Right atrium auricular region (tissue), 2 donors: ENCODE results near the gene EPN2. TPM values are rescaled to one million over a fixed set of nuclear protein-coding genes. Genes with fewer than 3 reads are reported as not detected.
A peak's percentile ranks its signal among the peaks of the same experiment; 100 is the strongest.

ENCODE experiments used
- DNase-seq: peaks from one replicate; pipeline ENCODE4 v3.0.0-alpha.2; 2019; ENCODE audit warnings: low spot score
- H3K27ac ChIP-seq, 2 donors: fragments of 200-600 bp; sonication (generic); 1 replicate in 1 of 2; 2 replicates in 1 of 2; pipeline ENCODE4 v1.5.1; 2016 to 2019
- H3K27me3 ChIP-seq, 2 donors: fragments of 200-600 bp; sonication (generic); one replicate each; pipeline versions ENCODE4 v1.5.1 to v1.6.0; 2017 to 2019
- H3K36me3 ChIP-seq: fragments of 200-600 bp; sonication (generic); one replicate; pipeline ENCODE4 v1.5.1; 2016
- H3K4me1 ChIP-seq, 2 donors: fragments of 200-600 bp; sonication (generic); one replicate each; pipeline versions ENCODE4 v1.5.1 to v1.6.0; 2017 to 2019
- H3K4me3 ChIP-seq, 2 donors: fragments of 200-600 bp; sonication (generic); 1 replicate in 1 of 2; 2 replicates in 1 of 2; pipeline ENCODE4 v1.5.1; 2017 to 2019; ENCODE audit warnings: mild to moderate bottlenecking in 1 of 2, moderate library complexity in 1 of 2
- H3K9me3 ChIP-seq, 2 donors: fragments of 200-600 bp; sonication (generic); one replicate each; pipeline ENCODE4 v1.5.1; 2019
- total RNA-seq, 2 donors: library from RNA; depleted of rRNA; stranded (reverse); fragments of >200 nt; gene quantifications; one replicate each; pipeline ENCODE4 v1.1.0, GENCODE V29; 2016
- TF ChIP-seq, protein P1 (sequence below), 2 donors: fragments of 200-600 bp; sonication (generic); IDR thresholded peaks; one replicate each; pipeline ENCODE4 v1.5.1; 2019; ENCODE audit warnings: antibody characterized with exemption in 2 of 2

Gene EPN2
- total RNA-seq, 2 donors from 2014 or later = 68.0 to 73.1 TPM

DNA sequence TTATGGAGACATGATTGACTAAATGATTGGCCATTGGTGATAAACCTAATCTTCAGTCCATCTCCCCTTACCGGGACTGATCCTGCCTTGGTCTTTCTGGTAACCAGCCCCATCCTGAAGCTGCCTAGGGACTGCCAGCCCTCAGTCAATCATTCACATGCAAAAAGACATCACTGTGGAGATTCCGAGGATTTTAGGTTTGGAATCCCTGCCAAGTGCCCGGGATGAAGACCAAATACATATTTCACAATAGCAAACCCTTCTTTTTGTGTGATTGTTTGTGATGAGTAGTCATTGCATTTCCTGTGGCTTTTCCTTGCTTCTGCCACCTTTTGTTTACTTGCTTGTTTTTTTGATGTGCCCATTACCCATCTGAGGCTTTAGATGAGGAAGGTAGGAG is 44.0 kb downstream of the EPN2 start:
- Histone ChIP-seq H3K4me1 (peaks cover 0 to 55% of the 10 kb centered on the region in 2 donors), H3K27ac (no peak overlapping the region)
- TF ChIP-seq, protein P1, sequence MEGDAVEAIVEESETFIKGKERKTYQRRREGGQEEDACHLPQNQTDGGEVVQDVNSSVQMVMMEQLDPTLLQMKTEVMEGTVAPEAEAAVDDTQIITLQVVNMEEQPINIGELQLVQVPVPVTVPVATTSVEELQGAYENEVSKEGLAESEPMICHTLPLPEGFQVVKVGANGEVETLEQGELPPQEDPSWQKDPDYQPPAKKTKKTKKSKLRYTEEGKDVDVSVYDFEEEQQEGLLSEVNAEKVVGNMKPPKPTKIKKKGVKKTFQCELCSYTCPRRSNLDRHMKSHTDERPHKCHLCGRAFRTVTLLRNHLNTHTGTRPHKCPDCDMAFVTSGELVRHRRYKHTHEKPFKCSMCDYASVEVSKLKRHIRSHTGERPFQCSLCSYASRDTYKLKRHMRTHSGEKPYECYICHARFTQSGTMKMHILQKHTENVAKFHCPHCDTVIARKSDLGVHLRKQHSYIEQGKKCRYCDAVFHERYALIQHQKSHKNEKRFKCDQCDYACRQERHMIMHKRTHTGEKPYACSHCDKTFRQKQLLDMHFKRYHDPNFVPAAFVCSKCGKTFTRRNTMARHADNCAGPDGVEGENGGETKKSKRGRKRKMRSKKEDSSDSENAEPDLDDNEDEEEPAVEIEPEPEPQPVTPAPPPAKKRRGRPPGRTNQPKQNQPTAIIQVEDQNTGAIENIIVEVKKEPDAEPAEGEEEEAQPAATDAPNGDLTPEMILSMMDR (IDR thresholded peaks at IDR 0.05) = no peak

DNA sequence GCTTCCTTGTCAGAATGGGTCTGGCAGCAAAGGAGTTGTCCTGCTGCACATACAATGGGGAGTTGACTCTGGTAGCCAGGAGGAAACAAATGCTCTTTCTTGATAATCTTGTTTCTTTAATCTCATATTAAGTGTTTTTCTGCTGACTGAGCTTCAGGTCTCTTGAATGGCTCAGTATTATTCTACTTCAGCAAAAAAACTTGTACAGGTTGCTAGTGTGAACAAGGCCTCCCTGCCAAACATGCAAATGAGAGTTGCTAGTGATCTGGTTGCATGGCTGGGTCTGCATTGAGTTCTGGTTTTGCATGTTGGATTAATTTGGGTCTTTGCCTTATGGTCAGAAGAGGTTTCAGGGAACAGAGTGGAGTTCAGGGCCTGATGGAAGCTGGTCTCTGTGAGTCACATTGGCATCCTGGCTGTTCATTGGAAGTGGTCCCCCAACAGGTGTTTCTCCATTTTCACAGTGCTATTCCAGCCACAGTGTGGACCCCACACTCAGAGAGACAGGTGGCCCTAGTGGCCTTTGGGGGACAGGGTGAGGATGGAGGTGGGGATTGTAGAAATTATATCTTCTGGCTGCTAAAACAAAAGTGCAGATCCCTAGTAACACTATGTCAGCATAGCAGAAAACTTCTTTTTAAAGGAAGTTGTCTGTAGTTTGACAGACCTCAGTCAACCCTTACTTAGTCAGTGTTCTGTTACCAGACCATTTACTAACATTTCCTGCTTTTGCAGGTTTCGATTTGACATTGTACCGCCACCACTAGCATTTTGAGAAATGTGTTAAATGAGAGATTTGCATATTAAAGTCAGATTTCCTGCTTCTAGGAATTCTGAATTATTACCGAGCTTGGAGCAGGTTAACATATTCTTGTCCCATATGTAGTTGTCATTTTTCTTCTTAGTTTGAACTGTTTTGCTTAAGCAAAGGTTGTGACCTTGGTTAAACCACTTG is 47.1 kb downstream of the EPN2 start:
- DNase-seq = no peak
- peaks cover 0 to 70% of the 10 kb centered on the region in 2 donors for H3K4me1 ChIP-seq
- H3K4me3 ChIP-seq = no peak overlapping the region
- no peaks in the 10 kb centered on the region for H3K27me3 ChIP-seq
- TF ChIP-seq, protein P1 (IDR thresholded peaks at IDR 0.05) = no peak
- no peak overlapping the region for H3K27ac ChIP-seq
- H3K9me3 ChIP-seq = no peaks in the 10 kb centered on the region
- H3K36me3 ChIP-seq = peaks cover 19% of the 10 kb centered on the region

More for the DNA sequence above, 44.0 kb downstream of the EPN2 start:
- Histone ChIP-seq H3K4me3 (no peak overlapping the region), H3K36me3 (peaks cover 13% of the 10 kb centered on the region), H3K27me3 (no peaks in the 10 kb centered on the region), H3K9me3 (no peaks in the 10 kb centered on the region)
- DNase-seq = no peak

DNA sequence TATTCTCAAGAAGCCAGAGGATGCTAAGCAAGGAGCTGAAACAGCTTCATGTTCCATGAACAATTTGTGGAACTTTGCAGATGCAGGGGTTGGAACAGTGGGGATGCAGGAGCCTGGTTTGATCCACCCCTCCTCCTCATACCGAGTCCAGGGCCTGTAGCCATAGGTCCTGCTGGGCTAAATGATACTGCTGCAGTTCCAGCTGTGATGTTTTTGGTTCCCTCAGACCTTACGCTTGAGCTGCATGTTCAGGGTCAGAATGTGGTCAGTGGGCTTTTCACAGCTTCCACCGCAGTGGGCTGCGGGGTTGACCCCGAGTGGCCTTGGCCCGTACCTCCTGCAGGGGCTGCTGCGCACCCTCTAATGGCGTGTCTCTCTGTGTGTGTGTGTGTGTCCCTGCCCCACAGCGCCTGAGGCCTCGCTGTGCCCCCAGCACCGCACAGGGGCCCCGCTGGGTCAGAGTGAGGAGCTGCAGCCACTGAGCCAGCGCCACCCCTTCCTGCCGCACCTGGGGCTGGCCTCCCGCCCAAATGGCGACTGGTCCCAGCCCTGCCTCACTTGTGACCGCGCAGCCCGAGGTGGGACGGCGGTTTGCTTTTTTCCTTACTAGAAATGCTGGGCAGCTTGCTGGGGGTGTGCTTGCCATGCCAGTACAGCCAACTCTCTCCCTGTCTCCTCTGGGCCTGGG is 48.2 kb downstream of the EPN2 start:
- Histone ChIP-seq H3K4me1 (peaks cover 0 to 77% of the 10 kb centered on the region in 2 donors), H3K4me3 (no peak overlapping the region), H3K9me3 (no peaks in the 10 kb centered on the region), H3K27ac (peak overlapping the region in 1 of 2 donors; percentile 39), H3K27me3 (no peaks in the 10 kb centered on the region), H3K36me3 (peaks cover 19% of the 10 kb centered on the region)
- TF ChIP-seq, protein P1 (IDR thresholded peaks at IDR 0.05) = no peak
- no peak for DNase-seq

DNA sequence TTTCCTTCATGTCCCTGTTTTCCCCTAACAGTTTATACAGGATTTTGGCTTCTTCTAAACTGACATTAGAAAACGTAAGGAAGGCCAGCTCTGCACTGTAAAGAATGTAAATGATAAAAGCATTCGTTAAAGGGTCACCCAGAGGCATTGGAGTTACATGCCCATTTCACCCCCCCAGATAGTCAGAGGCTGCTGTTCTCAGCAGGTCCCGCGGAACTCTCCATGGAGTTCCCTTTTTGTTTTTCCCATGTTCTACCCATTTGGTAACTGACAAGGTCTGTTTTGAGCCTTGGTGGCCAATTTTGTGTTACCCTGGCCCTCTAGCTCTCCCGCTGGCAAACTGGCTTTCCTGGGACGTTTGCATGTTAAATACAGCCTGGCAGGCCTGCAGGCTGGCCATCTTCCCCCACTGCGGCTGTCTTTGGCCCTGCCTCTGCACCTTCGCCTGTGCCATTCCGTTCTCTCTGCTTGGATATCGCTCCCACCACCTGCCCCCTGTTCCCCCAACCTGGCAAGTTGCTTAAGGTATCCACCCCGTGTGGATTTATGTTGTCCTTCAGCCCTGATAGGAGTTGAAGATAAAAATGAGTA is 49.7 kb downstream of the EPN2 start:
- Histone ChIP-seq H3K4me3 (no peak overlapping the region), H3K9me3 (no peaks in the 10 kb centered on the region), H3K36me3 (peaks cover 19% of the 10 kb centered on the region), H3K27me3 (no peaks in the 10 kb centered on the region), H3K4me1 (peaks cover 0 to 83% of the 10 kb centered on the region in 2 donors), H3K27ac (peak overlapping the region in 1 of 2 donors; percentile 6)
- TF ChIP-seq, protein P1 (IDR thresholded peaks at IDR 0.05) = no peak
- no peak for DNase-seq

DNA sequence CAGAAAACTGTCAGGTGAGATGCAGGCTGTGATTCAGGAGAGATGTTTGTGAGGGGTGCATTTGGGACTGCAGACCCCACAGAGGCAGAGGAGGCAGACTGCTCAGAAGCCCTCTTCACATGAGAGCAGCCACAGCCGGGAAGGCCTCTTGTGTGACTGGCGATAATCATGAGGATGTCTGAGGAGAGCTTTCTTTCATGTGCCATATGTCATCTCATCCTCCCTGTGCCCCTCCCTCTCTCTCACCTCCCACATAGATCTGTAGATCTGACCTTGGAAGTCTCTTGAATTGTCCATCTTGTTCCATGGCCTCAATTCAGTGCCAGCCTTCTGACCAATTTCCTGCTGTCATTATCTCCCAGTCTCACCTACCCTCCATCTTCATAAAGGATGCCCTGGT is 50.5 kb downstream of the EPN2 start:
- Histone ChIP-seq H3K27ac (no peak overlapping the region), H3K9me3 (no peaks in the 10 kb centered on the region), H3K4me3 (no peak overlapping the region), H3K36me3 (peaks cover 19% of the 10 kb centered on the region), H3K4me1 (peaks cover 0 to 84% of the 10 kb centered on the region in 2 donors), H3K27me3 (no peaks in the 10 kb centered on the region)
- TF ChIP-seq, protein P1 (IDR thresholded peaks at IDR 0.05) = no peak
- DNase-seq = no peak
